Kidney epithelial cell (primary cell): ENCODE data around the gene MYOCD. TPM values are rescaled to one million over a fixed set of nuclear protein-coding genes. Genes with fewer than 3 reads are reported as not detected.

Experiments used
- DNase-seq: peaks from one replicate; pipeline ENCODE4 v3.0.0-alpha.2; 2010; ENCODE audit warnings: low read depth
- H3K27me3 ChIP-seq: 2 replicates; pipeline ENCODE4 v1.6.0; 2011; ENCODE audit warnings: low read length; ENCODE audit not compliant: control insufficient read depth, insufficient read depth
- H3K36me3 ChIP-seq: 2 replicates; pipeline ENCODE4 v1.5.1; 2011; ENCODE audit warnings: low read length; ENCODE audit not compliant: control insufficient read depth, insufficient read depth
- H3K4me3 ChIP-seq: 2 replicates; pipeline ENCODE4 v1.5.1; 2011; ENCODE audit warnings: low read depth, mild to moderate bottlenecking, control low read depth, low read length
- CTCF ChIP-seq: IDR thresholded peaks from 2 replicates; pipeline ENCODE4 v1.5.1; 2011; ENCODE audit warnings: mild to moderate bottlenecking, moderate library complexity, low read length, control low read depth, inconsistent platforms; ENCODE audit not compliant: insufficient read depth, poor library complexity, severe bottlenecking
- total RNA-seq: library from RNA; depleted of rRNA; stranded (reverse); fragments of >200 nt; gene quantifications from 2 replicates; pipeline ENCODE4 v1.2.3, GENCODE V29; 2015

MYOCD gene
- total RNA-seq, 1 donor from 2014 or later, result 2.1 TPM

- TF ChIP-seq CTCF, result no peak
- no peaks in the 10 kb centered on the region for H3K36me3 ChIP-seq
- H3K27me3 ChIP-seq, result peaks cover 22% of the 10 kb centered on the region
- peak overlapping the region; percentile 34 for H3K4me3 ChIP-seq
- DNase-seq, result no peak
Observed at GRCh38 chr17:12664894-12665262, 812 bp upstream of the MYOCD start.

- Histone ChIP-seq H3K27me3 (peaks cover 24% of the 10 kb centered on the region), H3K4me3 (no peak overlapping the region), H3K36me3 (no peaks in the 10 kb centered on the region)
- DNase-seq, result no peak
- no peak for TF ChIP-seq CTCF
Observed at GRCh38 chr17:12666718-12667117, 1.0 kb downstream of the MYOCD start.

- Histone ChIP-seq H3K36me3 (no peaks in the 10 kb centered on the region), H3K27me3 (peaks cover 24% of the 10 kb centered on the region), H3K4me3 (no peak overlapping the region)
- no peak for DNase-seq
- TF ChIP-seq CTCF, result peak; percentile 43
Observed at GRCh38 chr17:12667299-12667958, 1.7 kb downstream of the MYOCD start.

GRCh38 chr17:12671906-12672305 lies 6.2 kb downstream of the MYOCD start:
- H3K4me3 ChIP-seq, result no peak overlapping the region
- H3K27me3 ChIP-seq, result peaks cover 2% of the 10 kb centered on the region
- TF ChIP-seq CTCF, result no peak
- no peaks in the 10 kb centered on the region for H3K36me3 ChIP-seq
- DNase-seq, result no peak

GRCh38 chr17:12672947-12673346 lies 7.3 kb downstream of the MYOCD start:
- H3K27me3 ChIP-seq, result peaks cover 2% of the 10 kb centered on the region
- no peaks in the 10 kb centered on the region for H3K36me3 ChIP-seq
- no peak for TF ChIP-seq CTCF
- no peak overlapping the region for H3K4me3 ChIP-seq
- DNase-seq, result no peak

GRCh38 chr17:12673788-12674187 lies 8.1 kb downstream of the MYOCD start:
- Histone ChIP-seq H3K36me3 (no peaks in the 10 kb centered on the region), H3K27me3 (peaks cover 2% of the 10 kb centered on the region), H3K4me3 (no peak overlapping the region)
- no peak for TF ChIP-seq CTCF
- no peak for DNase-seq
